ENCODE data around the gene SHBG. TPM values are rescaled to one million over a fixed set of nuclear protein-coding genes. Genes with fewer than 3 reads are reported as not detected.

The SHBG gene
- total and polyA plus RNA-seq, 2 of the 8 experiments (the other 6 are each of a cell fraction or from before 2014, with no cell fraction given): 1.1 to 1.2 TPM

GRCh38 chr17:7591596-7591995 lies 38.3 kb upstream of the SHBG start:
- WGBS, 2 experiments (ENCODE audit: extremely low coverage in 1 of 2, insufficient coverage in 1 of 2, insufficient read length in 1 of 2, insufficient replicate concordance in 2 of 2, low coverage in 1 of 2, low lambda C conversion rate in 2 of 2, missing lambda C conversion rate in 1 of 2): 95% methylated on average over 5 of the region's 5 CpGs; no CpG with 5 or more reads in 1 of the 2 experiments
- H3K4ac ChIP-seq (replicated peaks; ENCODE audit: insufficient read length, low read depth, low read length): no peak overlapping the region
- H3K4me2 ChIP-seq (ENCODE audit: insufficient read depth in 1 of 2, low read depth in 2 of 2, low read length in 2 of 2): peak overlapping the region in 1 of 2 experiments; percentile 71; a peak in 3 of 4 replicates
- H3K18ac ChIP-seq (ENCODE audit: extremely low read depth, low read length): no peak overlapping the region; the same call in 1 of the 2 replicates
- H3K36me3 ChIP-seq (ENCODE audit: control insufficient read depth in 2 of 4, insufficient read depth in 4 of 4, low read length in 3 of 4): peaks cover 17 to 60% (median 43%) of the 10 kb centered on the region in 4 experiments
- CTCF ChIA-PET (ENCODE audit: partially characterized antibody): interaction anchor here (0.9 to 2.4 kb wide), 5 partner anchors 10 to 96 kb away, joined by 3 to 10 read pairs (median 4); partner anchors contain the start of genes CD68 and WRAP53
- no peak overlapping the region for H3K9ac ChIP-seq (replicated peaks in 1 of 4; ENCODE audit: extremely low read depth in 1 of 4, low read depth in 3 of 4, low read length in 3 of 4)
- no peak overlapping the region for H4K91ac ChIP-seq (replicated peaks; ENCODE audit: insufficient read length, low read length)
- FAIRE-seq (no peak), DNase-seq (ENCODE audit: low read depth in 1 of 2, low spot score in 2 of 2) (no peak)
- H3K14ac ChIP-seq (ENCODE audit: insufficient read length): no peak overlapping the region
- peaks cover 6 to 21% (median 18%) of the 10 kb centered on the region in 4 experiments for H3K4me1 ChIP-seq (replicated peaks in 1 of 4; ENCODE audit: control insufficient read depth in 3 of 4, insufficient read depth in 4 of 4, low read length in 3 of 4)
- H2BK120ac ChIP-seq (replicated peaks; ENCODE audit: low read depth, low read length): no peak overlapping the region
- 0 out of 2 replicates have a peak overlapping the region, but pooled peaks have one; percentile 17 for H2BK12ac ChIP-seq (ENCODE audit: low read depth, low read length)
- H3K56ac ChIP-seq (replicated peaks; ENCODE audit: insufficient read length, low read depth, low read length): no peak overlapping the region
- H4K20me1 ChIP-seq (replicated peaks in 1 of 2; ENCODE audit: control insufficient read depth in 1 of 2, insufficient read depth in 2 of 2, low read length in 2 of 2): peaks cover 0 to 2% of the 10 kb centered on the region in 2 experiments
- no peak overlapping the region for H2BK20ac ChIP-seq (ENCODE audit: low read length)
- no peaks in the 10 kb centered on the region for H3K79me2 ChIP-seq (ENCODE audit: control insufficient read depth in 1 of 2, insufficient read depth in 2 of 2, low read length in 2 of 2)
- no peak overlapping the region for H4K5ac ChIP-seq (ENCODE audit: insufficient read length, low read depth, low read length)
- H3K23ac ChIP-seq (ENCODE audit: insufficient read length): no peak overlapping the region
- H3K9me3 ChIP-seq (ENCODE audit: insufficient read depth in 2 of 2, low read depth in 1 of 2, low read length in 1 of 2): no peaks in the 10 kb centered on the region
- H3K23me2 ChIP-seq (ENCODE audit: low read depth, low read length): peaks cover 15% of the 10 kb centered on the region; the same call in 1 of the 2 replicates
- peak overlapping the region in 1 of 4 experiments; percentile 23; a peak in 1 of 8 replicates for H3K4me3 ChIP-seq (ENCODE audit: extremely low read depth in 1 of 4, insufficient read depth in 2 of 4, low read depth in 3 of 4, low read length in 4 of 4)
- H3K27ac ChIP-seq (ENCODE audit: low read depth, low read length): peak overlapping the region; percentile 87
- no peak overlapping the region; the same call in 1 of the 2 replicates for H4K8ac ChIP-seq (ENCODE audit: extremely low read depth, insufficient read depth, low read length)
- POLR2A ChIA-PET (ENCODE audit: partially characterized antibody): interaction anchor here (0.9 to 28.5 kb wide), 8 partner anchors 10 to 95 kb away, joined by 3 to 1144 read pairs (median 11); partner anchors contain the start of genes CD68, FXR2, SAT2 and SENP3
- no peaks in the 10 kb centered on the region; the same call in 1 of the 2 replicates for H3K79me1 ChIP-seq (ENCODE audit: low read depth, low read length)
- peak overlapping the region; percentile 66 for H2BK5ac ChIP-seq (ENCODE audit: low read depth, low read length)
- no peak overlapping the region for H2AFZ ChIP-seq (ENCODE audit: low read length)
- H2AK5ac ChIP-seq (ENCODE audit: low read depth, low read length): 0 out of 2 replicates have a peak overlapping the region, but pooled peaks have one; percentile 19
- no peak overlapping the region for H2BK15ac ChIP-seq (ENCODE audit: low read length)
- H3K27me3 ChIP-seq (replicated peaks in 1 of 4; ENCODE audit: control insufficient read depth in 3 of 4, extremely low read depth in 1 of 4, insufficient read depth in 3 of 4, low read length in 3 of 4): no peaks in the 10 kb centered on the region
